Panc1 (cell line): ENCODE results near the gene ATXN3L. TPM values are rescaled to one million over a fixed set of nuclear protein-coding genes. Genes with fewer than 3 reads are reported as not detected.

Experiments
- ATAC-seq: fragments of 200-7000 bp; cut with Tn5 transposase; 2 replicates; pipeline ENCODE4 v1.9.1; 2020; ENCODE audit warnings: mild to moderate bottlenecking, moderate library complexity
- BruUV-seq: library from RNA; stranded (reverse); fragments of 400-500 nt; replicated peaks from 2 replicates; lab custom pipeline; 2021; lab: Mats Ljungman, UMichigan
- CTCF ChIA-PET: fragments of 300-600 bp; sonication (Branson Sonifier 250); formaldehyde crosslinking; loops from one replicate; lab custom pipeline; 2022; ENCODE audit warnings: antibody characterized with exemption; lab: Charles Lee
- POLR2A ChIA-PET: fragments of 300-600 bp; sonication (Branson Sonifier 250); formaldehyde crosslinking; loops from one replicate; lab custom pipeline; 2022; ENCODE audit warnings: antibody characterized with exemption; lab: Charles Lee
- DNase-seq: peaks from one replicate; pipeline ENCODE4 v3.0.0-alpha.2; 2010; ENCODE audit warnings: low read depth, low spot score
- H3K27ac ChIP-seq: 2 replicates; pipeline ENCODE4 v1.5.1; 2011; ENCODE audit warnings: mild to moderate bottlenecking, low read length, inconsistent platforms
- H3K27me3 ChIP-seq: fragments of 200-500 bp; sonication (Bioruptor generic); 2 replicates; pipeline ENCODE4 v1.6.0; 2014; ENCODE audit warnings: low read length, inconsistent platforms; ENCODE audit not compliant: control insufficient read depth, insufficient read depth
- H3K36me3 ChIP-seq: fragments of 200-500 bp; sonication (Bioruptor generic); 2 replicates; pipeline ENCODE4 v1.5.1; 2014; ENCODE audit warnings: inconsistent platforms, mild to moderate bottlenecking, low read length, moderate library complexity; ENCODE audit not compliant: control insufficient read depth, insufficient read depth
- H3K4me1 ChIP-seq: 2 replicates; pipeline ENCODE4 v1.5.1; 2011; ENCODE audit warnings: inconsistent platforms, mild to moderate bottlenecking, low read length, moderate library complexity; ENCODE audit not compliant: control insufficient read depth, insufficient read depth
- H3K4me3 ChIP-seq, 2 experiments: 2 replicates each; pipeline ENCODE4 v1.5.1; 2011 to 2012; ENCODE audit warnings: low read depth in 2 of 2, low read length in 2 of 2, mild to moderate bottlenecking in 2 of 2, inconsistent platforms in 1 of 2, moderate library complexity in 1 of 2
- H3K9me3 ChIP-seq: fragments of 200-500 bp; sonication (Bioruptor generic); 2 replicates; pipeline ENCODE4 v1.5.1; 2014; ENCODE audit warnings: low read depth, mild to moderate bottlenecking, inconsistent platforms, low read length, moderate library complexity; ENCODE audit not compliant: control insufficient read depth, insufficient read depth
- POLR2AphosphoS5 ChIP-seq: IDR thresholded peaks from 2 replicates; pipeline ENCODE4 v1.6.1; 2012; ENCODE audit warnings: mild to moderate bottlenecking, low read depth, low read length, moderate library complexity
- SIN3A ChIP-seq: IDR thresholded peaks from 2 replicates; pipeline ENCODE4 v1.6.1; 2012; ENCODE audit warnings: low read depth, mild to moderate bottlenecking, low read length, moderate library complexity, borderline replicate concordance; ENCODE audit not compliant: insufficient read depth
- TCF7L2 ChIP-seq: IDR thresholded peaks from 2 replicates; pipeline ENCODE4 v1.6.1; 2011; ENCODE audit warnings: mild to moderate bottlenecking, low read depth, low read length, inconsistent platforms
- in situ Hi-C: cut with HindIII; loops from 2 replicates; pipeline ENCODE4 v1.10.0; 2016; ENCODE audit warnings: low sequenced_read_pairs, low pct_unique_long_range_greater_than_20kb
- intact Hi-C: fragments of 100-400 bp; cut with micrococcal nuclease; formaldehyde crosslinking; loops from one replicate; pipeline ENCODE4 v1.10.0; 2022; ENCODE audit not compliant: unreplicated experiment
- total RNA-seq: library from RNA; stranded (reverse); gene quantifications from one replicate; pipeline ENCODE4 v1.2.1, GENCODE V29; 2021; ENCODE audit not compliant: unreplicated experiment
- TF ChIP-seq, protein P1 (sequence below): fragments of 450-650 bp; IDR thresholded peaks from 2 replicates; pipeline ENCODE4 v1.5.1; 2017; ENCODE audit warnings: mild to moderate bottlenecking
- TF ChIP-seq, protein P2 (sequence below), 2 experiments: IDR thresholded peaks; 2 replicates each; pipeline ENCODE4 v1.6.1; 2011 to 2012; ENCODE audit warnings: low read depth in 2 of 2, control low read depth in 1 of 2, low read length in 1 of 2, mild to moderate bottlenecking in 1 of 2, moderate library complexity in 1 of 2; ENCODE audit not compliant: insufficient read depth in 1 of 2

The ATXN3L gene
- total RNA-seq, 1 experiment from 2014 or later, result not detected

DNA sequence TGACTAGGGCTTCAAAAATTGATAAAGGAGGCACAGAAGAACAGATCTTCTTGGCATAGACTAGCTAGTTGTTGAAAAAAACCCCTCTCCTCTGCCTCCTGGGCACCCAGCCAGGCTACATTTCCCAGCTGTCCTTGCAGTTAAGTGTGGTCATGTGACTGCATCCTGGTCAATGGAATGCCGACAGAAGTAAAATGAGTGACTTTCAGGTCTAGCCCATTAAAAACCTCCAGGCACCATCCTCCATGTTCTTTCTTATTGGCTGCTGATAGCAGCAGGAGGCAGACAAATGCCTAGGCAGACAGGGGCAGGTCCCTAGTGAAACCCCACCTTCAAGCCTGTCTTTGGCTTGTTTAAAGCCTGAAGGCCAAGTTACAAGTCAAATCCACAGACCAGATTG is 35.3 kb downstream of the ATXN3L start:
- ChIA-PET POLR2A (no interaction called here), CTCF (no interaction called here)
- Histone ChIP-seq H3K4me1 (no peaks in the 10 kb centered on the region), H3K27ac (no peak overlapping the region), H3K4me3 (no peak overlapping the region), H3K36me3 (no peaks in the 10 kb centered on the region), H3K9me3 (no peaks in the 10 kb centered on the region; the same call in 1 of the 2 replicates), H3K27me3 (no peaks in the 10 kb centered on the region)
- no TSS peak for BruUV-seq
- ATAC-seq (no peak), DNase-seq (no peak)
- intact Hi-C loops, result no loop called here
- TF ChIP-seq POLR2AphosphoS5 (no peak), TCF7L2 (no peak), SIN3A (no peak)
- TF ChIP-seq, protein P1, sequence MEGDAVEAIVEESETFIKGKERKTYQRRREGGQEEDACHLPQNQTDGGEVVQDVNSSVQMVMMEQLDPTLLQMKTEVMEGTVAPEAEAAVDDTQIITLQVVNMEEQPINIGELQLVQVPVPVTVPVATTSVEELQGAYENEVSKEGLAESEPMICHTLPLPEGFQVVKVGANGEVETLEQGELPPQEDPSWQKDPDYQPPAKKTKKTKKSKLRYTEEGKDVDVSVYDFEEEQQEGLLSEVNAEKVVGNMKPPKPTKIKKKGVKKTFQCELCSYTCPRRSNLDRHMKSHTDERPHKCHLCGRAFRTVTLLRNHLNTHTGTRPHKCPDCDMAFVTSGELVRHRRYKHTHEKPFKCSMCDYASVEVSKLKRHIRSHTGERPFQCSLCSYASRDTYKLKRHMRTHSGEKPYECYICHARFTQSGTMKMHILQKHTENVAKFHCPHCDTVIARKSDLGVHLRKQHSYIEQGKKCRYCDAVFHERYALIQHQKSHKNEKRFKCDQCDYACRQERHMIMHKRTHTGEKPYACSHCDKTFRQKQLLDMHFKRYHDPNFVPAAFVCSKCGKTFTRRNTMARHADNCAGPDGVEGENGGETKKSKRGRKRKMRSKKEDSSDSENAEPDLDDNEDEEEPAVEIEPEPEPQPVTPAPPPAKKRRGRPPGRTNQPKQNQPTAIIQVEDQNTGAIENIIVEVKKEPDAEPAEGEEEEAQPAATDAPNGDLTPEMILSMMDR, result no peak
- TF ChIP-seq, protein P2, sequence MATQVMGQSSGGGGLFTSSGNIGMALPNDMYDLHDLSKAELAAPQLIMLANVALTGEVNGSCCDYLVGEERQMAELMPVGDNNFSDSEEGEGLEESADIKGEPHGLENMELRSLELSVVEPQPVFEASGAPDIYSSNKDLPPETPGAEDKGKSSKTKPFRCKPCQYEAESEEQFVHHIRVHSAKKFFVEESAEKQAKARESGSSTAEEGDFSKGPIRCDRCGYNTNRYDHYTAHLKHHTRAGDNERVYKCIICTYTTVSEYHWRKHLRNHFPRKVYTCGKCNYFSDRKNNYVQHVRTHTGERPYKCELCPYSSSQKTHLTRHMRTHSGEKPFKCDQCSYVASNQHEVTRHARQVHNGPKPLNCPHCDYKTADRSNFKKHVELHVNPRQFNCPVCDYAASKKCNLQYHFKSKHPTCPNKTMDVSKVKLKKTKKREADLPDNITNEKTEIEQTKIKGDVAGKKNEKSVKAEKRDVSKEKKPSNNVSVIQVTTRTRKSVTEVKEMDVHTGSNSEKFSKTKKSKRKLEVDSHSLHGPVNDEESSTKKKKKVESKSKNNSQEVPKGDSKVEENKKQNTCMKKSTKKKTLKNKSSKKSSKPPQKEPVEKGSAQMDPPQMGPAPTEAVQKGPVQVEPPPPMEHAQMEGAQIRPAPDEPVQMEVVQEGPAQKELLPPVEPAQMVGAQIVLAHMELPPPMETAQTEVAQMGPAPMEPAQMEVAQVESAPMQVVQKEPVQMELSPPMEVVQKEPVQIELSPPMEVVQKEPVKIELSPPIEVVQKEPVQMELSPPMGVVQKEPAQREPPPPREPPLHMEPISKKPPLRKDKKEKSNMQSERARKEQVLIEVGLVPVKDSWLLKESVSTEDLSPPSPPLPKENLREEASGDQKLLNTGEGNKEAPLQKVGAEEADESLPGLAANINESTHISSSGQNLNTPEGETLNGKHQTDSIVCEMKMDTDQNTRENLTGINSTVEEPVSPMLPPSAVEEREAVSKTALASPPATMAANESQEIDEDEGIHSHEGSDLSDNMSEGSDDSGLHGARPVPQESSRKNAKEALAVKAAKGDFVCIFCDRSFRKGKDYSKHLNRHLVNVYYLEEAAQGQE (IDR thresholded peaks at IDR 0.05; ENCODE audit: insufficient read depth in 1 of 2, low read depth in 2 of 2, low read length in 1 of 2), result no peak
- in situ Hi-C loops, result no loop called here

DNA sequence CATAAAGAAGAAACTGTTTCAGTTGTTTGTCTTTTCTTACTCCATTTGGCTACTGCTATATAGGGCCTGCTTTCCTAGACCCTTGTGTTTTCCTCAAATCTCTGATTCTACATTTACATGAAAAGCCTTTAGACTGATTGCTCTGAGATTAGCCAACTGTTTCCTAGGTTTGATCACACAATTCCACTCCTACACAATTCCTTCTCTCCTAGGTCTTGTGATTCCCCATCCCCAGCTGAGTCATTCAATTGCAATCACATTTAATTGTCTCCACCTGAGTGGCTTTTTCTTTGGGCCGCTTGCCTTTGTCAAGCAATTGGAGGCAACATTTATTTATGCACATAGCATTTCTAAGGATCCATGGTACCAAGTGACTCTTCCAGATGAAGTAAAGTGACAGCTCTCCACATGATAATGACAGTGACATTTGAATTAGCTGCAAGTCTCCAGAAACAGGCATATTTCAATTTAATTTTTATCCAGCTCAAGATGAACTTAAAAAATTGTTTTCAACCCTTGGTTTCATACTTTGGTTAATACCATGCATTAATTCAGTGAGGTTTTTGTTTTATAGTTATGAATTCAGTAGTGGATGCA is 35.8 kb downstream of the ATXN3L start:
- ChIA-PET CTCF (no interaction called here), POLR2A (no interaction called here)
- Histone ChIP-seq H3K27ac (no peak overlapping the region), H3K27me3 (no peaks in the 10 kb centered on the region), H3K9me3 (no peaks in the 10 kb centered on the region; the same call in 1 of the 2 replicates), H3K36me3 (no peaks in the 10 kb centered on the region), H3K4me3 (no peak overlapping the region), H3K4me1 (no peaks in the 10 kb centered on the region)
- BruUV-seq, result no TSS peak
- ATAC-seq, result no peak
- no peak for DNase-seq
- intact Hi-C loops (no loop called here), in situ Hi-C loops (no loop called here)
- TF ChIP-seq, protein P2 (IDR thresholded peaks at IDR 0.05; ENCODE audit: insufficient read depth in 1 of 2, low read depth in 2 of 2, low read length in 1 of 2), result no peak
